ENCODE results near the gene HSPA1B.
"Not testable (repeated sequence)": the region's sequence is repeated elsewhere in the genome, so short reads cannot be mapped to it uniquely, and the experiment has no call there.

The HSPA1B gene

GRCh38 chr6:31829633-31830283 lies 2.2 kb downstream of the HSPA1B start:
- DNase-seq, result peak; percentile 63

GRCh38 chr6:31830886-31831335 lies 3.4 kb downstream of the HSPA1B start:
- DNase-seq, result no peak

GRCh38 chr6:31831350-31832215 lies 4.0 kb downstream of the HSPA1B start:
- no peak for DNase-seq

GRCh38 chr6:31834367-31835250 lies 7.1 kb downstream of the HSPA1B start:
- peak; percentile 85 for DNase-seq

- no peak for DNase-seq
Observed at GRCh38 chr6:31836047-31836473, 8.5 kb downstream of the HSPA1B start.

- DNase-seq, result no peak
Observed at GRCh38 chr6:31836474-31837368, 9.2 kb downstream of the HSPA1B start.

- DNase-seq, result no peak
Observed at GRCh38 chr6:31837369-31838113, 10.0 kb downstream of the HSPA1B start.

GRCh38 chr6:31838114-31838553 lies 10.6 kb downstream of the HSPA1B start:
- DNase-seq, result not testable (repeated sequence)

- no peak for DNase-seq
Observed at GRCh38 chr6:31838968-31839367, 11.4 kb downstream of the HSPA1B start.

GRCh38 chr6:31839779-31840126 lies 12.2 kb downstream of the HSPA1B start:
- DNase-seq, result not testable (repeated sequence)

GRCh38 chr6:31842053-31842452 lies 14.5 kb downstream of the HSPA1B start:
- no peak for DNase-seq

- DNase-seq, result no peak
Observed at GRCh38 chr6:31844507-31844906, 17.0 kb downstream of the HSPA1B start.

- no peak for DNase-seq
Observed at GRCh38 chr6:31847276-31847978, 19.9 kb downstream of the HSPA1B start.

GRCh38 chr6:31850765-31851484 lies 23.4 kb downstream of the HSPA1B start:
- no peak for DNase-seq

GRCh38 chr6:31851485-31851832 lies 23.9 kb downstream of the HSPA1B start:
- no peak for DNase-seq

GRCh38 chr6:31851980-31852718 lies 24.6 kb downstream of the HSPA1B start:
- DNase-seq, result not testable (repeated sequence)

GRCh38 chr6:31857774-31858173 lies 30.2 kb downstream of the HSPA1B start:
- not testable (repeated sequence) for DNase-seq

- no peak for DNase-seq
Observed at GRCh38 chr6:31858707-31859106, 31.2 kb downstream of the HSPA1B start.

- DNase-seq, result no peak
Observed at GRCh38 chr6:31859923-31860322, 32.4 kb downstream of the HSPA1B start.

All from CD4-positive, alpha-beta T cell treated with Interleukin-12 subunit alpha and Interleukin-12 subunit beta, for 1 hour (primary cell).